HG03460 (cell line): Measurements from ENCODE around the gene SLC31A2.
"Not testable (repeated sequence)": the region's sequence is repeated elsewhere in the genome, so short reads cannot be mapped to it uniquely, and the experiment has no call there.

Experiments used
- ATAC-seq: cut with Tn5 transposase; IDR thresholded peaks from one replicate; pipeline ENCODE4 v1.9.1; 2021; ENCODE audit not compliant: unreplicated experiment

Gene SLC31A2

GRCh38 chr9:113149561-113149960, 1.2 kb upstream of the SLC31A2 start:
- not testable (repeated sequence) for ATAC-seq

- no peak for ATAC-seq
Observed at GRCh38 chr9:113151696-113152630, 1.2 kb downstream of the SLC31A2 start.

GRCh38 chr9:113152699-113153098, 1.9 kb downstream of the SLC31A2 start:
- no peak for ATAC-seq

- ATAC-seq = no peak
Observed at GRCh38 chr9:113153599-113153998, 2.8 kb downstream of the SLC31A2 start.

- no peak for ATAC-seq
Observed at GRCh38 chr9:113154471-113154870, 3.7 kb downstream of the SLC31A2 start.

GRCh38 chr9:113154946-113155345, 4.1 kb downstream of the SLC31A2 start:
- ATAC-seq = no peak

- no peak for ATAC-seq
Observed at GRCh38 chr9:113155911-113156588, 5.2 kb downstream of the SLC31A2 start.

- ATAC-seq = no peak
Observed at GRCh38 chr9:113156880-113157279, 6.1 kb downstream of the SLC31A2 start.

- no peak for ATAC-seq
Observed at GRCh38 chr9:113158446-113158845, 7.6 kb downstream of the SLC31A2 start.

- no peak for ATAC-seq
Observed at GRCh38 chr9:113160571-113160970, 9.8 kb downstream of the SLC31A2 start.

- ATAC-seq = no peak
Observed at GRCh38 chr9:113163001-113163400, 12.2 kb downstream of the SLC31A2 start.

- no peak for ATAC-seq
Observed at GRCh38 chr9:113164536-113165300, 13.9 kb downstream of the SLC31A2 start.

GRCh38 chr9:113166039-113166438, 15.2 kb downstream of the SLC31A2 start:
- ATAC-seq = no peak

GRCh38 chr9:113168809-113169208, 18.0 kb downstream of the SLC31A2 start:
- ATAC-seq = no peak

GRCh38 chr9:113173341-113173740, 22.5 kb downstream of the SLC31A2 start:
- ATAC-seq = no peak

- no peak for ATAC-seq
Observed at GRCh38 chr9:113176803-113177202, 26.0 kb downstream of the SLC31A2 start.

GRCh38 chr9:113177251-113177650, 26.4 kb downstream of the SLC31A2 start:
- no peak for ATAC-seq

GRCh38 chr9:113178087-113178486, 27.3 kb downstream of the SLC31A2 start:
- no peak for ATAC-seq

GRCh38 chr9:113179839-113180238, 29.0 kb downstream of the SLC31A2 start:
- no peak for ATAC-seq

GRCh38 chr9:113181165-113181564, 30.4 kb downstream of the SLC31A2 start:
- no peak for ATAC-seq

GRCh38 chr9:113183956-113184488, 33.2 kb downstream of the SLC31A2 start:
- ATAC-seq = no peak
